ENCODE measurements around the gene RYR2. TPM values are rescaled to one million over a fixed set of nuclear protein-coding genes. Genes with fewer than 3 reads are reported as not detected.

RYR2 gene
- total RNA-seq, 1 experiment from 2014 or later: 4.0 TPM

DNA sequence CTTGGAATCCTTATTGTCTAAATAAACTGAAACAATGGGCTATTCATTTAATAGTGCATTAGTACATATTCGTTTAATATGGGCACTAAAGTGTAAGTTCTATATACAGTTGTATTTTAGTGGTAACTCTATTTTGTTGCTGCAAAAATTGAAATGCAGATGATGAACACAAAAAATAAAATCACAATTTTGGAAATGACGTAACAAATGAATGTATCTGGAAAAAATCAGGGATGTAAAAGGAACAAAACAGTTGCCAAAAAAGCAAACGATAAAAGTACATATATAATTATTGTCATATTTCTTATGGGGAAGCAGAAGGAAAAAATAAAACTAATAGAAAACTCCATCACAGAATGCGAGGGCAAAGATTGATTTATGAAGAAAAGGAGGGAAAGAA lies 254.9 kb downstream of the RYR2 start:
- TF ChIP-seq, protein P1, sequence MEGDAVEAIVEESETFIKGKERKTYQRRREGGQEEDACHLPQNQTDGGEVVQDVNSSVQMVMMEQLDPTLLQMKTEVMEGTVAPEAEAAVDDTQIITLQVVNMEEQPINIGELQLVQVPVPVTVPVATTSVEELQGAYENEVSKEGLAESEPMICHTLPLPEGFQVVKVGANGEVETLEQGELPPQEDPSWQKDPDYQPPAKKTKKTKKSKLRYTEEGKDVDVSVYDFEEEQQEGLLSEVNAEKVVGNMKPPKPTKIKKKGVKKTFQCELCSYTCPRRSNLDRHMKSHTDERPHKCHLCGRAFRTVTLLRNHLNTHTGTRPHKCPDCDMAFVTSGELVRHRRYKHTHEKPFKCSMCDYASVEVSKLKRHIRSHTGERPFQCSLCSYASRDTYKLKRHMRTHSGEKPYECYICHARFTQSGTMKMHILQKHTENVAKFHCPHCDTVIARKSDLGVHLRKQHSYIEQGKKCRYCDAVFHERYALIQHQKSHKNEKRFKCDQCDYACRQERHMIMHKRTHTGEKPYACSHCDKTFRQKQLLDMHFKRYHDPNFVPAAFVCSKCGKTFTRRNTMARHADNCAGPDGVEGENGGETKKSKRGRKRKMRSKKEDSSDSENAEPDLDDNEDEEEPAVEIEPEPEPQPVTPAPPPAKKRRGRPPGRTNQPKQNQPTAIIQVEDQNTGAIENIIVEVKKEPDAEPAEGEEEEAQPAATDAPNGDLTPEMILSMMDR (IDR thresholded peaks at IDR 0.05; ENCODE audit: unreplicated experiment): no peak
- H3K9me3 Mint-ChIP-seq (ENCODE audit: unreplicated experiment): no peaks in the 10 kb centered on the region
- no peaks in the 10 kb centered on the region for H3K4me1 Mint-ChIP-seq (ENCODE audit: insufficient read depth, unreplicated experiment)
- H3K27ac Mint-ChIP-seq (ENCODE audit: low read depth, unreplicated experiment): no peak overlapping the region
- POLR2A ChIA-PET: no interaction called here
- no peak overlapping the region for H3K4me3 Mint-ChIP-seq (ENCODE audit: unreplicated experiment)
- CTCF ChIA-PET: no interaction called here
- DNase-seq (ENCODE audit: unreplicated experiment): no peak
- BruUV-seq (replicated peaks): no TSS peak
- no peaks in the 10 kb centered on the region for H3K36me3 Mint-ChIP-seq (ENCODE audit: insufficient read depth, unreplicated experiment)
- H3K27me3 Mint-ChIP-seq (ENCODE audit: insufficient read depth, unreplicated experiment): peaks cover 37% of the 10 kb centered on the region
- intact Hi-C loops (cut with micrococcal nuclease): no loop called here

DNA sequence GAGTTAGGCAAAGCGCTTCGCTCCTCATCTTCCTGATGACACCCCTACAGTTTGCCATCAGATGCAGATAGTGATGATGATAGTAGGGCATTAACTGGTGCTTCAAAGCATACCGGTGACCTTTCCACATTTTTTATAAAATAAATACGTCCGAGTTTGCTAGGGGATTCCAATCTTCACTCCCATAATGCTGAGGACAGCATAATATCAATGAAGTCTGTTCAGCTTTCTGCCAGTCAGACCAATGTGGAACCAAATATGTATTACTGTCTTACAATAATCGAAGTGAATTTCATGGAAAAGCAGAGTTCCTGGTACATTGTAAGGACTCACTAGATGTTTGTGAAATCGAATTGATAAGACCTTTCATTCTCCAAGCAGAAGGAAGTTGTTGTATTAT lies 258.7 kb downstream of the RYR2 start:
- BruUV-seq (replicated peaks): no TSS peak
- no peak overlapping the region for H3K27ac Mint-ChIP-seq (ENCODE audit: low read depth, unreplicated experiment)
- no peak for DNase-seq (ENCODE audit: unreplicated experiment)
- H3K36me3 Mint-ChIP-seq (ENCODE audit: insufficient read depth, unreplicated experiment): no peaks in the 10 kb centered on the region
- H3K4me3 Mint-ChIP-seq (ENCODE audit: unreplicated experiment): no peak overlapping the region
- ChIA-PET CTCF (no interaction called here), POLR2A (interaction anchor here (1.2 kb wide), 1 partner anchor 45 kb away, joined by 4 read pairs; no protein-coding TSS in a partner anchor)
- TF ChIP-seq, protein P1 (IDR thresholded peaks at IDR 0.05; ENCODE audit: unreplicated experiment): no peak
- intact Hi-C loops (cut with micrococcal nuclease): no loop called here
- peaks cover 13% of the 10 kb centered on the region for H3K27me3 Mint-ChIP-seq (ENCODE audit: insufficient read depth, unreplicated experiment)
- H3K9me3 Mint-ChIP-seq (ENCODE audit: unreplicated experiment): no peaks in the 10 kb centered on the region
- H3K4me1 Mint-ChIP-seq (ENCODE audit: insufficient read depth, unreplicated experiment): no peaks in the 10 kb centered on the region

DNA sequence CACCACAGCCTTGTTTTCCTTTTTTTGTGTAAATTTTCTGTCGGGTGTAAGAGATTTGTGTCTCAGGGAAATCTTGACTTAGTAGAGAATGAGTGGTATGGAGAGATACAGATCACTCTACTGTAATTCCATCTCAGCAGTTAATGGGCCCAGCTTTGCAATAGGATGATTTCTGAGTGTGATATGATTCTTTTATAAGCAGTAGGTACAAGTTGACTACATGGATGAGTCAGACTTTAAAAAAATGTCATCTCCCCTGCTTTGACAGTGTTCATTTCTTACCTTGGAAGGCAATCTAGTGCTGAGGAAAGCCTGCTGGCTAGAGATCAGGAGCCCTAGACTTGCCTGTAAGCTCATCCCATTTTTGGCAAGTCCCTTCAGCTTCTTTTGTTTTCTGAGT lies 261.9 kb downstream of the RYR2 start:
- H3K4me1 Mint-ChIP-seq (ENCODE audit: insufficient read depth, unreplicated experiment): no peaks in the 10 kb centered on the region
- H3K27ac Mint-ChIP-seq (ENCODE audit: low read depth, unreplicated experiment): no peak overlapping the region
- ChIA-PET POLR2A (interaction anchor here (1.1 to 1.4 kb wide), 3 partner anchors 8 to 23 kb away, joined by 3 to 4 read pairs (median 3); no protein-coding TSS in a partner anchor), CTCF (interaction anchor here (0.9 to 1.0 kb wide), 2 partner anchors 13 to 400 kb away, joined by 3 read pairs; no protein-coding TSS in a partner anchor)
- H3K9me3 Mint-ChIP-seq (ENCODE audit: unreplicated experiment): no peaks in the 10 kb centered on the region
- H3K4me3 Mint-ChIP-seq (ENCODE audit: unreplicated experiment): no peak overlapping the region
- TF ChIP-seq, protein P1 (IDR thresholded peaks at IDR 0.05; ENCODE audit: unreplicated experiment): no peak
- intact Hi-C loops (cut with micrococcal nuclease): no loop called here
- no TSS peak for BruUV-seq (replicated peaks)
- no peaks in the 10 kb centered on the region for H3K27me3 Mint-ChIP-seq (ENCODE audit: insufficient read depth, unreplicated experiment)
- H3K36me3 Mint-ChIP-seq (ENCODE audit: insufficient read depth, unreplicated experiment): no peaks in the 10 kb centered on the region
- no peak for DNase-seq (ENCODE audit: unreplicated experiment)

DNA sequence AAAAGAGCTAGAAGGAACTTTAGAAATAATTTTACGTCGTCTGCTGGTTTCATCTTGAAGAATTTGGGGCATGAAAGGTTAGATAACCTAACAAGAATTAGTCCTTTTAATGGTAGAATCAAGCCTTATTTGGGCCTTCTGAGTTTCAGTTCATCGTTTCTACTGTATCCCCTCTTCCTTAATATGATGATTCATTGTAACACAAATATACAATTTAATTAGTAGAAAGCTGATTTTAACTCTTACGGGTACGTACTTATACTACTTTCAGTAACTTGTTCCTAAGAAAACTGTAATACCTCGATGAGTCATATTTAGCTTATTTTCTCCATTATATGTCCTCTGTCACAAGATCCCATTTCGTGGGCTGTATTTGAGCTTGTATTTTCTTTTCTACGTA lies 264.7 kb downstream of the RYR2 start:
- ChIA-PET CTCF (interaction anchor here (0.6 to 0.7 kb wide), 2 partner anchors 13 to 93 kb away, joined by 3 to 4 read pairs; no protein-coding TSS in a partner anchor), POLR2A (interaction anchor here (1.3 to 1.5 kb wide), 2 partner anchors 11 to 17 kb away, joined by 4 read pairs; no protein-coding TSS in a partner anchor)
- H3K4me1 Mint-ChIP-seq (ENCODE audit: insufficient read depth, unreplicated experiment): no peaks in the 10 kb centered on the region
- H3K9me3 Mint-ChIP-seq (ENCODE audit: unreplicated experiment): no peaks in the 10 kb centered on the region
- H3K4me3 Mint-ChIP-seq (ENCODE audit: unreplicated experiment): no peak overlapping the region
- no TSS peak for BruUV-seq (replicated peaks)
- no peaks in the 10 kb centered on the region for H3K36me3 Mint-ChIP-seq (ENCODE audit: insufficient read depth, unreplicated experiment)
- peaks cover 6% of the 10 kb centered on the region for H3K27me3 Mint-ChIP-seq (ENCODE audit: insufficient read depth, unreplicated experiment)
- intact Hi-C loops (cut with micrococcal nuclease): no loop called here
- DNase-seq (ENCODE audit: unreplicated experiment): no peak
- TF ChIP-seq, protein P1 (IDR thresholded peaks at IDR 0.05; ENCODE audit: unreplicated experiment): no peak
- no peak overlapping the region for H3K27ac Mint-ChIP-seq (ENCODE audit: low read depth, unreplicated experiment)

All from MCF 10A (cell line).